ENCODE data around the gene TLE6. TPM values are rescaled to one million over a fixed set of nuclear protein-coding genes. Genes with fewer than 3 reads are reported as not detected.

The TLE6 gene
- total RNA-seq, 1 donor from 2014 or later = 1.3 TPM

DNA sequence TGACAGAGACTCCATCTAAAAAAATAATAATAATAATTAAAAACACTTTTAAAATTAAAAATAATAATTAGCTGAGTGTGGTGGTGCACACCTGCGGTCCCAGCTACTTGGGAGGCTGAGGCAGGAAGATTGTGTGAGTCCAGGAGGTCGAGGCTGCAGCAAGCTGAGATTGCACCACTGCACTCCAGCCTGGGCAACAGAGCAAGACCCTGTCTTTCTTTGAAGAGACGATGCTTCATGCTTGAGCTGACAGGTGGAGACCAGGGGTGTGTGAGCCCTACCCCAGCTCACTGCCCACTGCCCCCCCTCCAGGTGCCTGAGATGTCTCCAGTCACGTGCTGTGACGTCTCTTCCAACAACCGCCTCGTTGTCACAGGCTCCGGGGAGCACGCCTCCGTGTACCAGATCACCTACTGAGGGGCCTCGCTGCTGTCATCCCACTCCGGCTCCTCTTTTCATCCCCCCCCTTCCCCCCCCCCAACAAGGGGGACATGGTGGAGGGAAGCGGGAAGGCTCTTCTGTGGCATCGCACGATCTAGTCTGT is 17.3 kb downstream of the TLE6 start:
- H3K4me3 ChIP-seq = no peak overlapping the region
- TF ChIP-seq, protein P1, sequence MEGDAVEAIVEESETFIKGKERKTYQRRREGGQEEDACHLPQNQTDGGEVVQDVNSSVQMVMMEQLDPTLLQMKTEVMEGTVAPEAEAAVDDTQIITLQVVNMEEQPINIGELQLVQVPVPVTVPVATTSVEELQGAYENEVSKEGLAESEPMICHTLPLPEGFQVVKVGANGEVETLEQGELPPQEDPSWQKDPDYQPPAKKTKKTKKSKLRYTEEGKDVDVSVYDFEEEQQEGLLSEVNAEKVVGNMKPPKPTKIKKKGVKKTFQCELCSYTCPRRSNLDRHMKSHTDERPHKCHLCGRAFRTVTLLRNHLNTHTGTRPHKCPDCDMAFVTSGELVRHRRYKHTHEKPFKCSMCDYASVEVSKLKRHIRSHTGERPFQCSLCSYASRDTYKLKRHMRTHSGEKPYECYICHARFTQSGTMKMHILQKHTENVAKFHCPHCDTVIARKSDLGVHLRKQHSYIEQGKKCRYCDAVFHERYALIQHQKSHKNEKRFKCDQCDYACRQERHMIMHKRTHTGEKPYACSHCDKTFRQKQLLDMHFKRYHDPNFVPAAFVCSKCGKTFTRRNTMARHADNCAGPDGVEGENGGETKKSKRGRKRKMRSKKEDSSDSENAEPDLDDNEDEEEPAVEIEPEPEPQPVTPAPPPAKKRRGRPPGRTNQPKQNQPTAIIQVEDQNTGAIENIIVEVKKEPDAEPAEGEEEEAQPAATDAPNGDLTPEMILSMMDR (IDR thresholded peaks at IDR 0.05; ENCODE audit: borderline replicate concordance) = no peak
- DNase-seq = no peak
- H3K27ac ChIP-seq (replicated peaks) = no peak overlapping the region
- no peaks in the 10 kb centered on the region for H3K27me3 ChIP-seq (ENCODE audit: low read depth)
- intact Hi-C loops (cut with micrococcal nuclease) = no loop called here
- H3K9me3 ChIP-seq (replicated peaks) = no peaks in the 10 kb centered on the region
- peaks cover 20% of the 10 kb centered on the region for H3K36me3 ChIP-seq
- no peaks in the 10 kb centered on the region for H3K4me1 ChIP-seq

DNA sequence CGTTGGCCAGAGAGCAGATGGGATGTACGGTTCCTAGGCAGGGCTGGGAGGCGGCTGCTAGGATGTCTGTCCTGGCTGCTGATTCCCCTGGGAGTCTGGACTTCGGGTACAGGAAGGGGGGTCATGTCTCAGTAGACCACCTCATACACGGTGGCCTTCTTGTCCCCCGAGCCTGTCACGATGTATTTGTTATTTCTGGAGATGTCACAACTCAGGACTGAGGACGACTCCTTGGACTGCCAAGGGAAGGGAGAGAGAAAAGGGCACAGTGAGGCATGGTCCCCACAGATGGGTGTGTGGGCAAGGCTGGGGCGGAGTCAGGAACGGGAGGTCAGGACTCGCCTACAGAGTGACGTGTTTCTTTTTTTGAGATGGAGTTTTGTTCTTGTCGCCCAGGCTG is 20.4 kb downstream of the TLE6 start:
- TF ChIP-seq, protein P1 (IDR thresholded peaks at IDR 0.05; ENCODE audit: borderline replicate concordance) = no peak
- H3K36me3 ChIP-seq = peaks cover 51% of the 10 kb centered on the region

DNA sequence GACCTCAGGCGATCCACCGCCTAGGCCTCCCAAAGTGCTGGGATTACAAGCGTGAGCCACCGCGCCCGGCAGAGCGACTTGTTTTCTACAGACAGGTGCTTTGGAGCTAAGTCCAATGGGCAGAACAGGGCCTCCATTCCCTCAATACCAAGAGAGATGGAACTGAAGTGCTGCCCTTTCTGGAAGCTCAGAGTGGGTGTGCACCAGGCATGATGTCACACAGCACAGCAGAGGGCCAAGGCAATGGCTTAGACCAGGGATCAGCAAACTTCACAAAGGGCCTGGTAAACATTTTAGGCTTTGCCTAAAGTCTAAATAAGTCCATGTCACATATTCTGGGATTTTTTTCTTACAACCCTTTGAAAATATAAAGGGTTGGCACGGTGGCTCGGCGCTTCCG is 21.3 kb downstream of the TLE6 start:
- Histone ChIP-seq H3K27me3 (ENCODE audit: low read depth) (no peaks in the 10 kb centered on the region), H3K4me3 (no peak overlapping the region), H3K4me1 (no peaks in the 10 kb centered on the region), H3K36me3 (peaks cover 53% of the 10 kb centered on the region), H3K9me3 (replicated peaks) (no peaks in the 10 kb centered on the region), H3K27ac (replicated peaks) (no peak overlapping the region)
- TF ChIP-seq, protein P1 (IDR thresholded peaks at IDR 0.05; ENCODE audit: borderline replicate concordance) = no peak
- intact Hi-C loops (cut with micrococcal nuclease) = no loop called here
- no peak for DNase-seq

More for the DNA sequence above, 20.4 kb downstream of the TLE6 start:
- no peaks in the 10 kb centered on the region for H3K4me1 ChIP-seq
- H3K9me3 ChIP-seq (replicated peaks) = no peaks in the 10 kb centered on the region
- H3K27me3 ChIP-seq (ENCODE audit: low read depth) = no peaks in the 10 kb centered on the region
- no peak overlapping the region for H3K4me3 ChIP-seq
- intact Hi-C loops (cut with micrococcal nuclease) = no loop called here
- DNase-seq = no peak
- H3K27ac ChIP-seq (replicated peaks) = no peak overlapping the region

DNA sequence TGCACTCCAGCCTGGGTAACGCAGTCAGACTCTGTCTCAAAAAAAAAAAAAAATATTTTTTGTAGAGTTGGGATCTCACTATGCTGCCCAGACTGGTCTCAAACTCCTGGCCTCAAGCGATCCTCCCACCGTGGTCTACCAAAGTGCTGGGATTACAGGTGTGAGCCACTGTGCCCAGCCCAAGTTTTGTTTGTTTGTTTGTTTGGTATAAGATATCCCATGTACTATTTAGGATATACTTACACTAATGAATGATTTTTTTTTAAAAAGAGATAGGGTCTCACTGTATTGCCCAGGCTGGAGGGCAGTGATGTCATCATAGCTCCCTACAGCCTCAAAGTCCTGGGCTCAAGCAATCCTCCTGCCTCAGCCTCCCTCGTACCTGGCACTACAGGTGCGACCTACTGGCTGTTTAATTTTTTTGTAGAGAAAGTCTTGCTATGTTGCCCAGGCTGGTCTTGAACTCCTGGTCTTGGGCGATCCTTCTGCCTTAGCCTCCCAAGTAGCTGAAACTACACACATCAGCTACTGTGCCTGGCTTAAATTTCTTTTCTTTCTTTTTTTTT is 24.0 kb downstream of the TLE6 start:
- intact Hi-C loops (cut with micrococcal nuclease) = loop anchor here (10.0 kb wide), 1 partner anchor 293 kb away; no protein-coding TSS in a partner anchor
- Histone ChIP-seq H3K27me3 (ENCODE audit: low read depth) (no peaks in the 10 kb centered on the region), H3K27ac (replicated peaks) (no peak overlapping the region), H3K4me3 (no peak overlapping the region), H3K9me3 (replicated peaks) (no peaks in the 10 kb centered on the region), H3K4me1 (no peaks in the 10 kb centered on the region), H3K36me3 (peaks cover 79% of the 10 kb centered on the region)
- TF ChIP-seq, protein P1 (IDR thresholded peaks at IDR 0.05; ENCODE audit: borderline replicate concordance) = no peak
- DNase-seq = no peak

DNA sequence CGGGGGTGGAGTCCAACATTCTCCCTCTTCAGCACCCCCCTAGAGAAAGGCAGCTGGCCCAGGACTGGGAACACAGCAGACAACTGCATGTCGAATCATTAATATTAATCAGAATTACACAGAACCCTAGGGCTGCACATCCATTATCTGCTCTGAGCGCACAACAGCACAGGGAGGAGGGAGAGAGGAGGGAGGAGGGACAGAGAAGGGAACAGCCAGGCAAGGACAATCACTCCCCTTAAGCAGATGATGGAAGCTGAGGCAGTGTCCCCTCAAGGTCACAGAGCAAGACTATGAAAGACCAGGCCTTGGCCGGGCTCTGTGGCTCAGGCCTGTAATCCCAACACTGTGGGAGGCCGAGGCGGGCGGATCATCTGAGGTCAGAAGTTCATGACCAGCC is 25.7 kb downstream of the TLE6 start:
- Histone ChIP-seq H3K9me3 (replicated peaks) (no peaks in the 10 kb centered on the region), H3K36me3 (peaks cover 87% of the 10 kb centered on the region), H3K4me1 (no peaks in the 10 kb centered on the region), H3K27ac (replicated peaks) (no peak overlapping the region), H3K27me3 (ENCODE audit: low read depth) (no peaks in the 10 kb centered on the region), H3K4me3 (no peak overlapping the region)
- intact Hi-C loops (cut with micrococcal nuclease) = loop anchor here (10.0 kb wide), 1 partner anchor 292 kb away; no protein-coding TSS in a partner anchor
- no peak for DNase-seq
- TF ChIP-seq, protein P1 (IDR thresholded peaks at IDR 0.05; ENCODE audit: borderline replicate concordance) = no peak

Measured in left ventricle myocardium inferior (tissue), 1 donor.